ENCODE data around the gene TBX15.

Gene TBX15

GRCh38 chr1:118940957-118941356 lies 47.2 kb downstream of the TBX15 start:
- no peak overlapping the region for H3K4me2 ChIP-seq (ENCODE audit: insufficient read depth, low read length, poor library complexity, severe bottlenecking)
- no peak overlapping the region for H4K91ac ChIP-seq (ENCODE audit: low read depth, low read length, poor library complexity)
- no peak overlapping the region for H3K14ac ChIP-seq (ENCODE audit: low read length)
- no CpG with 5 or more reads among the region's 3 CpGs for WGBS, 2 donors (ENCODE audit: extremely low coverage in 2 of 2, insufficient read length in 2 of 2, insufficient replicate concordance in 1 of 2)
- no peak overlapping the region for H2BK12ac ChIP-seq (ENCODE audit: low read length)
- no peaks in the 10 kb centered on the region for H3K9me3 ChIP-seq (replicated peaks in 1 of 2; ENCODE audit: control insufficient read depth in 2 of 2, insufficient read depth in 1 of 2, low read depth in 1 of 2, low read length in 2 of 2)
- no peaks in the 10 kb centered on the region for H3K36me3 ChIP-seq (replicated peaks in 1 of 2; ENCODE audit: control insufficient read depth in 2 of 2, insufficient read depth in 2 of 2, low read length in 2 of 2)
- no peak overlapping the region for H2AFZ ChIP-seq (ENCODE audit: low read length)
- H3K79me1 ChIP-seq (ENCODE audit: low read depth, low read length) = no peaks in the 10 kb centered on the region
- H2BK5ac ChIP-seq (ENCODE audit: low read length) = no peak overlapping the region
- no peak overlapping the region for H4K8ac ChIP-seq (ENCODE audit: low read depth, low read length)
- H2AK5ac ChIP-seq (ENCODE audit: low read depth, low read length) = no peak overlapping the region
- no peak overlapping the region for H3K27ac ChIP-seq (replicated peaks; ENCODE audit: low read length)
- no peaks in the 10 kb centered on the region for H3K27me3 ChIP-seq (ENCODE audit: control insufficient read depth in 3 of 3, insufficient read depth in 3 of 3, low read depth in 1 of 3, low read length in 3 of 3)
- no peak overlapping the region for H3K18ac ChIP-seq (ENCODE audit: low read length)
- no peaks in the 10 kb centered on the region for H3K4me1 ChIP-seq (ENCODE audit: control insufficient read depth in 2 of 2, insufficient read depth in 1 of 2, low read depth in 1 of 2, low read length in 2 of 2)
- no peak for DNase-seq (ENCODE audit: low spot score)
- H3K4ac ChIP-seq (ENCODE audit: low read length) = no peak overlapping the region
- H3K23ac ChIP-seq (ENCODE audit: low read depth, low read length, poor library complexity) = no peak overlapping the region
- no peak overlapping the region for H3K9ac ChIP-seq (ENCODE audit: low read depth, low read length, poor library complexity)
- H3K4me3 ChIP-seq (ENCODE audit: low read length in 2 of 2) = no peak overlapping the region
- no peak overlapping the region for H2BK120ac ChIP-seq (ENCODE audit: low read depth, low read length)
- no peak overlapping the region for H2BK15ac ChIP-seq (ENCODE audit: low read length)

DNA sequence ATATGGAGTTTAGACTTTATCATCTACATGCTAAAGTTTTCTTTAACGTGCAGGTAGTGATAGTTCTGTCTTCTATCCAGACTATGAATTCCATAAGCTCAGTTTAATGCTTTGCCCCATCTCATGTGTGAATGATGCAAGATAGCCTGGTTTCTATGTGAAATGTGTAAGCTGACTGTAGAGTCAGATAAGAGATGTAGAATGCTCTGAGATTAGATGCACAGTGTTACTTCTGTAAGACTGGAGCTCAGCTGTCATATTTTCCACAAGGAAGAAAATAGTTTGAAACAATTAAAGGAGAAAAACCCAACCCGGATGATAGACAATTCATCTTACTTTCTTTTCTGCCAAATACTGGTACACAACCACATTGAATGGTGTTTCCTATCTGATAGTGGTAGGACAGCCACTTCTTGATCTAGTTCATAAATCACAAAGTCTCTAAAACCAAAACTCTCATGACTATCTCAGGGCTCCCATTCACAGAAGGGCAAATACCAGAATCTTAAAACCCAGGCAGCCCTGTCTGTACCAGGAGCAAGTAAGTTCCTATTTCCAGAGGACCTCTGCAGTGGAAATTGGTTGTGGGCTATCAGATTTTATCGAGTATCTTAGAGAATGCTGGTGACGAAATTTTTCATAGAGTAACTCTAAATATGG lies 50.6 kb downstream of the TBX15 start:
- no peaks in the 10 kb centered on the region for H3K36me3 ChIP-seq (replicated peaks in 1 of 2; ENCODE audit: control insufficient read depth in 2 of 2, insufficient read depth in 2 of 2, low read length in 2 of 2)
- no peak overlapping the region for H3K27ac ChIP-seq (replicated peaks; ENCODE audit: low read length)
- no peak overlapping the region for H4K8ac ChIP-seq (ENCODE audit: low read depth, low read length)
- H2BK12ac ChIP-seq (ENCODE audit: low read length) = no peak overlapping the region
- H3K4me1 ChIP-seq (ENCODE audit: control insufficient read depth in 2 of 2, insufficient read depth in 1 of 2, low read depth in 1 of 2, low read length in 2 of 2) = no peaks in the 10 kb centered on the region
- H3K79me1 ChIP-seq (ENCODE audit: low read depth, low read length) = no peaks in the 10 kb centered on the region
- H3K4me2 ChIP-seq (ENCODE audit: insufficient read depth, low read length, poor library complexity, severe bottlenecking) = no peak overlapping the region
- no peak overlapping the region for H3K23ac ChIP-seq (ENCODE audit: low read depth, low read length, poor library complexity)
- H3K14ac ChIP-seq (ENCODE audit: low read length) = no peak overlapping the region
- no peaks in the 10 kb centered on the region for H3K27me3 ChIP-seq (ENCODE audit: control insufficient read depth in 3 of 3, insufficient read depth in 3 of 3, low read depth in 1 of 3, low read length in 3 of 3)
- no CpG with 5 or more reads among the region's 4 CpGs for WGBS, 2 donors (ENCODE audit: extremely low coverage in 2 of 2, insufficient read length in 2 of 2, insufficient replicate concordance in 1 of 2)
- no peak overlapping the region for H3K18ac ChIP-seq (ENCODE audit: low read length)
- DNase-seq (ENCODE audit: low spot score) = no peak
- no peak overlapping the region for H3K4ac ChIP-seq (ENCODE audit: low read length)
- H4K91ac ChIP-seq (ENCODE audit: low read depth, low read length, poor library complexity) = no peak overlapping the region
- no peak overlapping the region for H2BK120ac ChIP-seq (ENCODE audit: low read depth, low read length)
- H3K4me3 ChIP-seq (ENCODE audit: low read length in 2 of 2) = no peak overlapping the region
- no peak overlapping the region for H3K9ac ChIP-seq (ENCODE audit: low read depth, low read length, poor library complexity)
- H2BK15ac ChIP-seq (ENCODE audit: low read length) = no peak overlapping the region
- no peaks in the 10 kb centered on the region for H3K9me3 ChIP-seq (replicated peaks in 1 of 2; ENCODE audit: control insufficient read depth in 2 of 2, insufficient read depth in 1 of 2, low read depth in 1 of 2, low read length in 2 of 2)
- no peak overlapping the region for H2BK5ac ChIP-seq (ENCODE audit: low read length)
- H2AFZ ChIP-seq (ENCODE audit: low read length) = no peak overlapping the region
- no peak overlapping the region for H2AK5ac ChIP-seq (ENCODE audit: low read depth, low read length)

DNA sequence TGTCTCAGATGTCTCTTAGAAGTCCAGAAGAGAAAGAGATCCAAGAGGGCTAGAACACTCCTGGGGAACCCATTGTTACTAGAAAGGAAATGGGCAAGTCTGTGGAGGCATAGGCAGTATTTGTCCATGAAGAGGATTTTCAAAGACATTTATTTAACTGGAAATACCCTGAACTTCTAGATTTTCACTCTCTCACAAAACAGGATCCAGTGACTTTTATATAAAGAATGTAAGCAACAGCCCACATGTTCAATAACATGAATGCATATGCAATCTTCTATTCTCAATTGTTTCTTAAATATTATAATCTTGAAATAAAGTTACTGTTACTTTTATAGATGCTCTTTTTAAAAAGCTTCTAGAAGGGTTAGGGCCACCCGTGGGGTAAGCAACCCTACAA lies 53.4 kb downstream of the TBX15 start:
- no peak overlapping the region for H3K14ac ChIP-seq (ENCODE audit: low read length)
- H4K8ac ChIP-seq (ENCODE audit: low read depth, low read length) = no peak overlapping the region
- no peak overlapping the region for H4K91ac ChIP-seq (ENCODE audit: low read depth, low read length, poor library complexity)
- H2BK15ac ChIP-seq (ENCODE audit: low read length) = no peak overlapping the region
- no peak overlapping the region for H3K4ac ChIP-seq (ENCODE audit: low read length)
- no peak overlapping the region for H2BK5ac ChIP-seq (ENCODE audit: low read length)
- H3K36me3 ChIP-seq (replicated peaks in 1 of 2; ENCODE audit: control insufficient read depth in 2 of 2, insufficient read depth in 2 of 2, low read length in 2 of 2) = no peaks in the 10 kb centered on the region
- no peak overlapping the region for H3K27ac ChIP-seq (replicated peaks; ENCODE audit: low read length)
- no peak overlapping the region for H2AK5ac ChIP-seq (ENCODE audit: low read depth, low read length)
- no peak overlapping the region for H2AFZ ChIP-seq (ENCODE audit: low read length)
- no peak overlapping the region for H3K18ac ChIP-seq (ENCODE audit: low read length)
- no peak overlapping the region for H2BK120ac ChIP-seq (ENCODE audit: low read depth, low read length)
- H3K9ac ChIP-seq (ENCODE audit: low read depth, low read length, poor library complexity) = no peak overlapping the region
- H3K9me3 ChIP-seq (replicated peaks in 1 of 2; ENCODE audit: control insufficient read depth in 2 of 2, insufficient read depth in 1 of 2, low read depth in 1 of 2, low read length in 2 of 2) = no peaks in the 10 kb centered on the region
- H3K79me1 ChIP-seq (ENCODE audit: low read depth, low read length) = no peaks in the 10 kb centered on the region
- H3K27me3 ChIP-seq (ENCODE audit: control insufficient read depth in 3 of 3, insufficient read depth in 3 of 3, low read depth in 1 of 3, low read length in 3 of 3) = no peaks in the 10 kb centered on the region
- no CpG with 5 or more reads among the region's 1 CpG for WGBS, 2 donors (ENCODE audit: extremely low coverage in 2 of 2, insufficient read length in 2 of 2, insufficient replicate concordance in 1 of 2)
- H2BK12ac ChIP-seq (ENCODE audit: low read length) = no peak overlapping the region
- no peaks in the 10 kb centered on the region for H3K4me1 ChIP-seq (ENCODE audit: control insufficient read depth in 2 of 2, insufficient read depth in 1 of 2, low read depth in 1 of 2, low read length in 2 of 2)
- no peak overlapping the region for H3K4me2 ChIP-seq (ENCODE audit: insufficient read depth, low read length, poor library complexity, severe bottlenecking)
- H3K4me3 ChIP-seq (ENCODE audit: low read length in 2 of 2) = no peak overlapping the region
- no peak overlapping the region for H3K23ac ChIP-seq (ENCODE audit: low read depth, low read length, poor library complexity)
- DNase-seq (ENCODE audit: low spot score) = no peak

GRCh38 chr1:118933051-118933781 lies 54.9 kb downstream of the TBX15 start:
- no peak overlapping the region for H3K14ac ChIP-seq (ENCODE audit: low read length)
- no peaks in the 10 kb centered on the region for H3K27me3 ChIP-seq (ENCODE audit: control insufficient read depth in 3 of 3, insufficient read depth in 3 of 3, low read depth in 1 of 3, low read length in 3 of 3)
- no peaks in the 10 kb centered on the region for H3K9me3 ChIP-seq (replicated peaks in 1 of 2; ENCODE audit: control insufficient read depth in 2 of 2, insufficient read depth in 1 of 2, low read depth in 1 of 2, low read length in 2 of 2)
- no peak overlapping the region for H3K4me3 ChIP-seq (ENCODE audit: low read length in 2 of 2)
- no CpG with 5 or more reads among the region's 1 CpG for WGBS, 2 donors (ENCODE audit: extremely low coverage in 2 of 2, insufficient read length in 2 of 2, insufficient replicate concordance in 1 of 2)
- H2BK15ac ChIP-seq (ENCODE audit: low read length) = no peak overlapping the region
- no peak overlapping the region for H2AFZ ChIP-seq (ENCODE audit: low read length)
- no peak overlapping the region for H4K91ac ChIP-seq (ENCODE audit: low read depth, low read length, poor library complexity)
- no peak overlapping the region for H3K27ac ChIP-seq (replicated peaks; ENCODE audit: low read length)
- no peaks in the 10 kb centered on the region for H3K4me1 ChIP-seq (ENCODE audit: control insufficient read depth in 2 of 2, insufficient read depth in 1 of 2, low read depth in 1 of 2, low read length in 2 of 2)
- H2BK12ac ChIP-seq (ENCODE audit: low read length) = no peak overlapping the region
- H3K36me3 ChIP-seq (replicated peaks in 1 of 2; ENCODE audit: control insufficient read depth in 2 of 2, insufficient read depth in 2 of 2, low read length in 2 of 2) = no peaks in the 10 kb centered on the region
- H3K79me1 ChIP-seq (ENCODE audit: low read depth, low read length) = no peaks in the 10 kb centered on the region
- H3K4me2 ChIP-seq (ENCODE audit: insufficient read depth, low read length, poor library complexity, severe bottlenecking) = no peak overlapping the region
- no peak overlapping the region for H3K18ac ChIP-seq (ENCODE audit: low read length)
- no peak overlapping the region for H4K8ac ChIP-seq (ENCODE audit: low read depth, low read length)
- no peak overlapping the region for H2AK5ac ChIP-seq (ENCODE audit: low read depth, low read length)
- no peak for DNase-seq (ENCODE audit: low spot score)
- no peak overlapping the region for H3K23ac ChIP-seq (ENCODE audit: low read depth, low read length, poor library complexity)
- no peak overlapping the region for H3K9ac ChIP-seq (ENCODE audit: low read depth, low read length, poor library complexity)
- no peak overlapping the region for H2BK5ac ChIP-seq (ENCODE audit: low read length)
- H2BK120ac ChIP-seq (ENCODE audit: low read depth, low read length) = no peak overlapping the region
- no peak overlapping the region for H3K4ac ChIP-seq (ENCODE audit: low read length)

Data from neuronal stem cell (in vitro differentiated cells).